SU-DHL-6 (cell line): ENCODE data around the gene C19orf73.
"Not testable (repeated sequence)": the region's sequence is repeated elsewhere in the genome, so short reads cannot be mapped to it uniquely, and the experiment has no call there.

Experiments used
- H2AFZ ChIP-seq: fragments of 200-600 bp; sonication (generic); 2 replicates; pipeline ENCODE4 v1.6.1; 2014; ENCODE audit warnings: low read depth, mild to moderate bottlenecking, moderate library complexity, mixed read lengths, antibody characterized with exemption, low read length; ENCODE audit not compliant: severe bottlenecking
- H3F3A ChIP-seq: fragments of 200-600 bp; shearing (Covaris generic); 2 replicates; pipeline ENCODE4 v1.6.0; 2016; ENCODE audit warnings: antibody characterized with exemption, mild to moderate bottlenecking; ENCODE audit not compliant: insufficient read depth
- H3K27ac ChIP-seq: fragments of 200-600 bp; sonication (generic); 2 replicates; pipeline ENCODE4 v1.5.1; 2016; ENCODE audit warnings: low read depth, mild to moderate bottlenecking, low read length, moderate library complexity, mixed read lengths
- H3K27me3 ChIP-seq: fragments of 200-600 bp; sonication (generic), shearing (Covaris generic); 2 replicates; pipeline ENCODE4 v1.6.0; 2014; ENCODE audit warnings: mild to moderate bottlenecking, low read length
- H3K36me3 ChIP-seq: fragments of 200-600 bp; sonication (generic); 2 replicates; pipeline ENCODE4 v1.6.1; 2014; ENCODE audit warnings: mild to moderate bottlenecking, low read length, mixed read lengths
- H3K4me2 ChIP-seq: fragments of 300-600, 200-600 bp; shearing (Covaris generic), sonication (generic); 2 replicates; pipeline ENCODE4 v1.6.0; 2014; ENCODE audit warnings: low read length, low read depth, mild to moderate bottlenecking; ENCODE audit not compliant: poor library complexity, severe bottlenecking
- H3K4me3 ChIP-seq: fragments of 200-600 bp; sonication (generic); 2 replicates; pipeline ENCODE4 v1.5.1; 2014; ENCODE audit warnings: antibody characterized with exemption, low read length, mild to moderate bottlenecking, mixed read lengths; ENCODE audit not compliant: insufficient read depth, poor library complexity, severe bottlenecking
- H3K79me2 ChIP-seq: fragments of 200-600 bp; sonication (generic); 2 replicates; pipeline ENCODE4 v1.6.1; 2014; ENCODE audit warnings: mild to moderate bottlenecking, low read length, moderate library complexity; ENCODE audit not compliant: insufficient read depth
- H3K9ac ChIP-seq: fragments of 200-600 bp; sonication (generic); 2 replicates; pipeline ENCODE4 v1.7.0; 2014; ENCODE audit warnings: mild to moderate bottlenecking, low read length
- H3K9me2 ChIP-seq: fragments of 200-600 bp; sonication (generic); replicated peaks from 2 replicates; pipeline ENCODE4 v1.6.1; 2014; ENCODE audit warnings: low read length; ENCODE audit not compliant: insufficient read depth
- H3K9me3 ChIP-seq: fragments of 200-600 bp; sonication (generic); 2 replicates; pipeline ENCODE4 v1.6.1; 2014; ENCODE audit warnings: low read length, mixed read lengths; ENCODE audit not compliant: insufficient read depth
- H4K20me1 ChIP-seq: fragments of 200-600 bp; sonication (generic); 2 replicates; pipeline ENCODE4 v1.6.1; 2014; ENCODE audit warnings: low read depth, mild to moderate bottlenecking, antibody characterized with exemption, low read length, moderate library complexity, mixed read lengths
- CTCF ChIP-seq: fragments of 200-600 bp; sonication (generic); IDR thresholded peaks from one replicate; pipeline ENCODE4 v1.5.1; 2017; ENCODE audit warnings: antibody characterized with exemption, mild to moderate bottlenecking, low read length, moderate library complexity; ENCODE audit not compliant: insufficient read depth, poor library complexity, severe bottlenecking
- EZH2phosphoT487 ChIP-seq: fragments of 200-600 bp; sonication (generic), shearing (Covaris generic); conservative IDR thresholded peaks from 2 replicates; pipeline ENCODE4 v1.6.1; 2018; ENCODE audit warnings: mild to moderate bottlenecking, antibody characterized with exemption, low read length, moderate library complexity, mixed read lengths

Gene C19orf73

GRCh38 chr19:49080392-49080791 is 38.6 kb downstream of the C19orf73 start:
- Histone ChIP-seq H3K4me2 (no peak overlapping the region), H3K9me2 (no peaks in the 10 kb centered on the region)
- TF ChIP-seq CTCF (no peak), EZH2phosphoT487 (no peak)

GRCh38 chr19:49074869-49075268 is 44.1 kb downstream of the C19orf73 start:
- H3K9ac ChIP-seq, H3K79me2 ChIP-seq, H3K36me3 ChIP-seq, H3K9me2 ChIP-seq, H3K9me3 ChIP-seq, H2AFZ ChIP-seq, H3K4me3 ChIP-seq, H3K27me3 ChIP-seq, H3K27ac ChIP-seq, H3F3A ChIP-seq, H3K4me2 ChIP-seq, H4K20me1 ChIP-seq: not testable (repeated sequence)

More at GRCh38 chr19:49080392-49080791, 38.6 kb downstream of the C19orf73 start:
- H3K79me2 ChIP-seq = peaks cover 1% of the 10 kb centered on the region
- no peaks in the 10 kb centered on the region for H3F3A ChIP-seq
- H3K9ac ChIP-seq = no peak overlapping the region
- no peak overlapping the region for H3K4me3 ChIP-seq
- H4K20me1 ChIP-seq = no peaks in the 10 kb centered on the region
- H3K9me3 ChIP-seq = no peaks in the 10 kb centered on the region
- no peak overlapping the region for H2AFZ ChIP-seq
- H3K27ac ChIP-seq = no peak overlapping the region
- H3K27me3 ChIP-seq = no peaks in the 10 kb centered on the region
- H3K36me3 ChIP-seq = no peaks in the 10 kb centered on the region

DNA sequence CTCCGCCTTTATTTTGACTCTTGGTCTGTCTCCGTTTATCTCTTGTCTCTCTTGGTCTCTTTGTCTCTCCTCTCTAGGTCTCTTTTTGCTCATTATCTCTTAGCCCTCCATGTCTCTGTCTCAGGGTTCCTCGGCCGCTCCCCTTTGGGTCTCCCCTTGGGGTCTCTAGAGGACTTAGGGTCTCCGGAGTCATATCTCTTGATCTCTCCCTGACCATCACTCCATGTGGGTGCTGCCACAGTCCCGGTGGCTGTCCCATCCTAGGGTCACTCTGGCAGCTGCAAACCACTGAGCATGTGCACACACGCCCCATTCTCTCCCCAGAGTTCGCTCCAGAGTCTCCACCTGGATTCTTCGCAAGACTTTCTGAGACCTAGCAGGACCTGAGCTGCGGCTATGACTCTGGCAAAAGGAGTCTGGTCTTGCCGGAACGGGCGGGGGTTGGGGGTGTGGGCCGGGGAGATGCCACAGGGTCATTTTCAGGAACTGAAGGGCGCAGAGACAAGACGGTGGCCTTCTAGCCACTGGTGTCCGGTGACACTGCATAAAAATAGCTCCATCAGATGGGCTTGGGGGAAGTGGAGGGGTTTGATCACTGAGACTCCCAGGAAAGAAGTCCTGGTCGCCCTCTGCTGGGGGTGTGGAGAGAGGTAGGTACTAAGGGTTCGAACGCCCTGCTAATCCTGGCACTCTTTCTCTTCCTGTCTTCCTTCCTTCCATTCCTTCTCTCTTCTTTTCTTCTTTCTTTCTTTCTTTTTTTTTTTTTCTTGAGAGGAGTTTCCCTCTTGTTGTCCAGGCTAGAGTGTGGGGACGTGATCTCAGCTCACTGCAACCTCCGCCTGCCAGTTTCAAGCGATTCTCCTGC is 45.2 kb downstream of the C19orf73 start:
- H3K27ac ChIP-seq = no peak overlapping the region
- H2AFZ ChIP-seq = no peak overlapping the region
- no peak overlapping the region for H3K4me2 ChIP-seq
- no peak overlapping the region for H3K9ac ChIP-seq
- no peaks in the 10 kb centered on the region for H3K79me2 ChIP-seq
- H3K9me3 ChIP-seq = no peaks in the 10 kb centered on the region
- no peaks in the 10 kb centered on the region for H3K9me2 ChIP-seq
- no peaks in the 10 kb centered on the region for H3K36me3 ChIP-seq
- no peaks in the 10 kb centered on the region for H4K20me1 ChIP-seq
- no peaks in the 10 kb centered on the region for H3F3A ChIP-seq
- TF ChIP-seq CTCF (no peak), EZH2phosphoT487 (no peak)
- no peak overlapping the region for H3K4me3 ChIP-seq
- no peaks in the 10 kb centered on the region for H3K27me3 ChIP-seq

- Histone ChIP-seq H3K79me2 (no peaks in the 10 kb centered on the region), H3K4me3 (no peak overlapping the region), H3K27ac (no peak overlapping the region), H3K4me2 (no peak overlapping the region), H2AFZ (no peak overlapping the region), H3K36me3 (no peaks in the 10 kb centered on the region), H3K27me3 (no peaks in the 10 kb centered on the region), H3K9me3 (no peaks in the 10 kb centered on the region), H4K20me1 (no peaks in the 10 kb centered on the region), H3K9me2 (no peaks in the 10 kb centered on the region), H3F3A (no peaks in the 10 kb centered on the region), H3K9ac (no peak overlapping the region)
- TF ChIP-seq CTCF (no peak), EZH2phosphoT487 (no peak)
Measured at GRCh38 chr19:49071860-49072547, 46.9 kb downstream of the C19orf73 start.
